ENCODE measurements around the gene DLG1.

DLG1 gene

GRCh38 chr3:197183582-197183981 lies 114.8 kb downstream of the DLG1 start:
- Histone ChIP-seq H3K27me3 (replicated peaks; ENCODE audit: control insufficient read depth, insufficient read depth, low read length) (no peaks in the 10 kb centered on the region), H3K36me3 (ENCODE audit: control insufficient read depth, insufficient read depth, low read length) (peaks cover 2% of the 10 kb centered on the region), H3K4me3 (replicated peaks; ENCODE audit: low read depth, low read length) (no peak overlapping the region)
- no peak for DNase-seq (ENCODE audit: extremely low read depth, insufficient read length)
- no peak for TF ChIP-seq CTCF (IDR thresholded peaks at IDR 0.05; ENCODE audit: insufficient read depth, low read length, poor library complexity, severe bottlenecking)

GRCh38 chr3:197181741-197182140 lies 116.7 kb downstream of the DLG1 start:
- H3K4me3 ChIP-seq (replicated peaks; ENCODE audit: low read depth, low read length): no peak overlapping the region
- no peak for DNase-seq (ENCODE audit: extremely low read depth, insufficient read length)
- H3K27me3 ChIP-seq (replicated peaks; ENCODE audit: control insufficient read depth, insufficient read depth, low read length): no peaks in the 10 kb centered on the region
- peaks cover 2% of the 10 kb centered on the region for H3K36me3 ChIP-seq (ENCODE audit: control insufficient read depth, insufficient read depth, low read length)
- TF ChIP-seq CTCF (IDR thresholded peaks at IDR 0.05; ENCODE audit: insufficient read depth, low read length, poor library complexity, severe bottlenecking): no peak

- no peak for DNase-seq (ENCODE audit: extremely low read depth, insufficient read length)
- H3K27me3 ChIP-seq (replicated peaks; ENCODE audit: control insufficient read depth, insufficient read depth, low read length): no peaks in the 10 kb centered on the region
- no peak for TF ChIP-seq CTCF (IDR thresholded peaks at IDR 0.05; ENCODE audit: insufficient read depth, low read length, poor library complexity, severe bottlenecking)
- H3K36me3 ChIP-seq (ENCODE audit: control insufficient read depth, insufficient read depth, low read length): peaks cover 2% of the 10 kb centered on the region
- no peak overlapping the region for H3K4me3 ChIP-seq (replicated peaks; ENCODE audit: low read depth, low read length)
These were observed 119.4 kb downstream of the DLG1 start for GRCh38 chr3:197178998-197179397.

GRCh38 chr3:197175503-197175902 lies 122.9 kb downstream of the DLG1 start:
- Histone ChIP-seq H3K27me3 (replicated peaks; ENCODE audit: control insufficient read depth, insufficient read depth, low read length) (no peaks in the 10 kb centered on the region), H3K4me3 (replicated peaks; ENCODE audit: low read depth, low read length) (no peak overlapping the region), H3K36me3 (ENCODE audit: control insufficient read depth, insufficient read depth, low read length) (no peaks in the 10 kb centered on the region)
- no peak for TF ChIP-seq CTCF (IDR thresholded peaks at IDR 0.05; ENCODE audit: insufficient read depth, low read length, poor library complexity, severe bottlenecking)
- no peak for DNase-seq (ENCODE audit: extremely low read depth, insufficient read length)

- Histone ChIP-seq H3K36me3 (ENCODE audit: control insufficient read depth, insufficient read depth, low read length) (no peaks in the 10 kb centered on the region), H3K4me3 (replicated peaks; ENCODE audit: low read depth, low read length) (peak overlapping the region; percentile 2; the same call in 1 of the 2 replicates), H3K27me3 (replicated peaks; ENCODE audit: control insufficient read depth, insufficient read depth, low read length) (no peaks in the 10 kb centered on the region)
- TF ChIP-seq CTCF (IDR thresholded peaks at IDR 0.05; ENCODE audit: insufficient read depth, low read length, poor library complexity, severe bottlenecking): no peak
- DNase-seq (ENCODE audit: extremely low read depth, insufficient read length): no peak
These were observed 123.5 kb downstream of the DLG1 start for GRCh38 chr3:197174927-197175326.

GRCh38 chr3:197173620-197174019 lies 124.8 kb downstream of the DLG1 start:
- no peak for DNase-seq (ENCODE audit: extremely low read depth, insufficient read length)
- no peak overlapping the region for H3K4me3 ChIP-seq (replicated peaks; ENCODE audit: low read depth, low read length)
- H3K27me3 ChIP-seq (replicated peaks; ENCODE audit: control insufficient read depth, insufficient read depth, low read length): no peaks in the 10 kb centered on the region
- TF ChIP-seq CTCF (IDR thresholded peaks at IDR 0.05; ENCODE audit: insufficient read depth, low read length, poor library complexity, severe bottlenecking): no peak
- H3K36me3 ChIP-seq (ENCODE audit: control insufficient read depth, insufficient read depth, low read length): no peaks in the 10 kb centered on the region

Data from GM06990 (cell line).